ENCODE data around the gene SERPINA9.
"Not testable (repeated sequence)": the region's sequence is repeated elsewhere in the genome, so short reads cannot be mapped to it uniquely, and the experiment has no call there.

DNA sequence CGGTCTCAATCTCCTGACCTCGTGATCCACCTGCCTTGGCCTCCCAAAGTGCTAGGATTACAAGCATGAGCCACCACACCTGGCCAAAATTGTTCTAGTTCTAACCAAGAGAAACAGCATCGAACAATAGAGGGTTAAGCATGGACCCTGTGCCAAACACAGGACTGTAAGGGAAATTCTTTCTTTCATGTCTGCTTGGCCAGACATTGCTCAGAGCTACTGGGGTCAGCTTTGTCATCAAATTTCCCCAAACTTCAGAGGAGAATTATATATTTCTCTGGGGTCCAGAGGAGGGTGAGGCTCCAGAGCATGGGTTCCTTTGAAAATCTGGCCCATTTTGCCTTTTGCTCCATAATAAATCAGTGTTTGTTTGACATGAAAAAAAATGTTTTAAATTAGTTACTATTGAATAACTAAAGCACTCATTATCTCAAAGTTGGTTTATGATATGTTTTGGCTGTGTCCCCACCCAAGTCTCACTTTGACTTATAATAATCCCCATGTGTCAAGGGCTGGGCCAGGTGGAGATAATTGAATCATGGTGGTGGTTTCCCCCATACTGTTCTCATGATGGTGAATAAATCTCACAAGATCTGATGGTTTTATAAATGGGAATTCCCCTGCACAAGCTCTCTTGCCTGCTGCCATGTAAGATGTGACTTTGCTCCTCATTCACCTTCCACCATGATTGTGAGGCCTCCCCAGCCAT lies 58.3 kb downstream of the SERPINA9 start:
- TF ChIP-seq, protein P1, sequence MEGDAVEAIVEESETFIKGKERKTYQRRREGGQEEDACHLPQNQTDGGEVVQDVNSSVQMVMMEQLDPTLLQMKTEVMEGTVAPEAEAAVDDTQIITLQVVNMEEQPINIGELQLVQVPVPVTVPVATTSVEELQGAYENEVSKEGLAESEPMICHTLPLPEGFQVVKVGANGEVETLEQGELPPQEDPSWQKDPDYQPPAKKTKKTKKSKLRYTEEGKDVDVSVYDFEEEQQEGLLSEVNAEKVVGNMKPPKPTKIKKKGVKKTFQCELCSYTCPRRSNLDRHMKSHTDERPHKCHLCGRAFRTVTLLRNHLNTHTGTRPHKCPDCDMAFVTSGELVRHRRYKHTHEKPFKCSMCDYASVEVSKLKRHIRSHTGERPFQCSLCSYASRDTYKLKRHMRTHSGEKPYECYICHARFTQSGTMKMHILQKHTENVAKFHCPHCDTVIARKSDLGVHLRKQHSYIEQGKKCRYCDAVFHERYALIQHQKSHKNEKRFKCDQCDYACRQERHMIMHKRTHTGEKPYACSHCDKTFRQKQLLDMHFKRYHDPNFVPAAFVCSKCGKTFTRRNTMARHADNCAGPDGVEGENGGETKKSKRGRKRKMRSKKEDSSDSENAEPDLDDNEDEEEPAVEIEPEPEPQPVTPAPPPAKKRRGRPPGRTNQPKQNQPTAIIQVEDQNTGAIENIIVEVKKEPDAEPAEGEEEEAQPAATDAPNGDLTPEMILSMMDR (IDR thresholded peaks at IDR 0.05; ENCODE audit: low read depth, low read length) = not testable (repeated sequence)
- not testable (repeated sequence) for TF ChIP-seq EZH2phosphoT487 (IDR thresholded peaks at IDR 0.05; ENCODE audit: low read depth)

Measured in OCI-LY3 (cell line).